ENCODE data around the gene DNAH2.

DNAH2 gene

GRCh38 chr17:7880076-7880868, 162.7 kb downstream of the DNAH2 start:
- DNase-seq (ENCODE audit: low spot score), result no peak
- no peak for TF ChIP-seq CTCF (IDR thresholded peaks at IDR 0.05; ENCODE audit: extremely low read depth, missing control alignments)

DNA sequence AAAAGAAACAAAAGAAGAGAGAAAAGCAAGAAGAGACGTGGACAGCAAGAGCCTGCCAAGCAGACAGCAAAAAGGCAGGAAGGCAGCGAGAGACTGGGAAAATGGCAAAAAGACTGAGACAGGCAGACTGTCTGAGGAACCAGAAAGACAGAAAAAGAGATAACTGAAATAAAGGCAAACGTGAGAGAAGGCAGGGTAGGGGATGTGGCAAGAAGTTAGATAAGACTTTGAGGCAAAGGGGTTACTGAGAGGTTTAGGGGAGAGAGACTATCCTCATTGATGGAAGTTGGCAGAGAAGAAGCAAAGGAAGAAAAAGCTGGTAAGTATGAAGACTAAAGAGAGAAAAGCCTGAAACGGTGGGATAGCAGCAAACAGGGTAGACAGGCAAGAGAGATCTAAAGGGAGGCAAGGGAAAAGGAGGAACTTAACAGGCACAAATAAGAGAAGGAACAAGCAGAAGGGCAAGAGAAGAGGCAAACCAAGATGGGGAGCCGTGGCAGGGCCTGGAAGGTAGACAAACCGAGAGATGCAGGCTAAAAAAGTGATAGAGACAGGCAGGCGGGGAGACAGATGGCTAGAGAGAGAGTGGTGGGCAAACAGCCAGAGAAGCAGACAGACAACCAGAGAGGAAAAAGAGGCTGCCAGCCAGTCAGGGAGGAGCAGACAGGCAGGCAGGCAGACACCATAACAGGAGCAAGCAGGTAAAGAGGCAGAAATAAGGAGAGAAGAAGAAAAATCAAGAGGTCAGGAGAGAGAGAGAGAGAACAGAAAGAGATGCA, 163.9 kb downstream of the DNAH2 start:
- DNase-seq (ENCODE audit: low spot score), result no peak
- TF ChIP-seq CTCF (IDR thresholded peaks at IDR 0.05; ENCODE audit: extremely low read depth, missing control alignments), result no peak

GRCh38 chr17:7882068-7882467, 164.5 kb downstream of the DNAH2 start:
- no peak for DNase-seq (ENCODE audit: low spot score)
- no peak for TF ChIP-seq CTCF (IDR thresholded peaks at IDR 0.05; ENCODE audit: extremely low read depth, missing control alignments)

DNA sequence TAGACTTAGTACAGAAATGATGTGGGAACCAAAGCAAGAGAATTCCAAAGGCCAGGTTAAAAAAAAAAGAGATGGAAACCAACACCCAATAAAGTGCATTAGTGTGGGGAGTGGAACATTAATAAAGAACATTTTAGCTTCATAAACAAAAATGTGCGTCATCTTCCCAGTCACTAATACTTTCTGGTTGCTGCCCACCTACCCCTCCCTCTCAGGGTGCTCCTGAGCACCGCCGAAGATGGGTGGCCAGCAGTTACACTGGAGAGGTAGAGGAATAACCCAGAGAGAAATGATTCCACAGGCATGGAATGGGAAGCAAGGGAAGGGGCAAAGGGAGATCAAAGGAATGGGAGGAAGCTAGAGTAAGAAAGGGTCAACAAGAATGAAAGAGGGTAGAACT, 165.1 kb downstream of the DNAH2 start:
- no peak for TF ChIP-seq CTCF (IDR thresholded peaks at IDR 0.05; ENCODE audit: extremely low read depth, missing control alignments)

More for the DNA sequence above, 165.1 kb downstream of the DNAH2 start:
- no peak for DNase-seq (ENCODE audit: low spot score)

Data from GM20000 (cell line).